Measurements from ENCODE around the gene SAMD11.
"Not testable (repeated sequence)": the region's sequence is repeated elsewhere in the genome, so short reads cannot be mapped to it uniquely, and the experiment has no call there.

The SAMD11 gene

GRCh38 chr1:890661-891060 is 33.1 kb upstream of the SAMD11 start:
- Histone ChIP-seq H3K4me2 (ENCODE audit: low read depth, low read length) (no peak overlapping the region), H3K9me2 (replicated peaks; ENCODE audit: insufficient read depth, low read length) (no peaks in the 10 kb centered on the region), H3F3A (ENCODE audit: insufficient read depth, low read length) (no peaks in the 10 kb centered on the region), H2AFZ (ENCODE audit: low read length) (no peak overlapping the region), H3K9ac (ENCODE audit: low read length) (no peak overlapping the region), H3K9me3 (replicated peaks; ENCODE audit: insufficient read depth, low read length) (no peaks in the 10 kb centered on the region), H3K79me2 (ENCODE audit: low read length) (no peaks in the 10 kb centered on the region), H3K4me3 (ENCODE audit: low read length) (no peak overlapping the region), H3K36me3 (replicated peaks; ENCODE audit: insufficient read depth, low read length) (no peaks in the 10 kb centered on the region), H3K4me1 (ENCODE audit: low read length) (no peaks in the 10 kb centered on the region), H4K20me1 (ENCODE audit: insufficient read depth, low read length) (no peaks in the 10 kb centered on the region), H3K27ac (ENCODE audit: low read length) (no peak overlapping the region), H3K27me3 (replicated peaks; ENCODE audit: insufficient read depth, low read length) (peaks cover 85% of the 10 kb centered on the region)
- TF ChIP-seq EZH2phosphoT487 (IDR thresholded peaks at IDR 0.05; ENCODE audit: low read length) (no peak), EZH2 (optimal IDR thresholded peaks at IDR 0.05; ENCODE audit: low read depth, low read length) (no peak), CTCF (IDR thresholded peaks at IDR 0.05; ENCODE audit: low read length) (no peak)
- DNase-seq = no peak

GRCh38 chr1:897226-897625 is 26.5 kb upstream of the SAMD11 start:
- H3F3A ChIP-seq (ENCODE audit: insufficient read depth, low read length) = no peaks in the 10 kb centered on the region
- H3K27me3 ChIP-seq (replicated peaks; ENCODE audit: insufficient read depth, low read length) = peaks cover 87% of the 10 kb centered on the region
- no peaks in the 10 kb centered on the region for H3K9me3 ChIP-seq (replicated peaks; ENCODE audit: insufficient read depth, low read length)
- no peak overlapping the region for H3K4me3 ChIP-seq (ENCODE audit: low read length)
- H2AFZ ChIP-seq (ENCODE audit: low read length) = no peak overlapping the region
- no peaks in the 10 kb centered on the region for H4K20me1 ChIP-seq (ENCODE audit: insufficient read depth, low read length)
- H3K27ac ChIP-seq (ENCODE audit: low read length) = no peak overlapping the region
- no peaks in the 10 kb centered on the region for H3K4me1 ChIP-seq (ENCODE audit: low read length)
- H3K9me2 ChIP-seq (replicated peaks; ENCODE audit: insufficient read depth, low read length) = no peaks in the 10 kb centered on the region
- no peak overlapping the region for H3K9ac ChIP-seq (ENCODE audit: low read length)
- no peak for DNase-seq
- H3K79me2 ChIP-seq (ENCODE audit: low read length) = no peaks in the 10 kb centered on the region
- no peak overlapping the region for H3K4me2 ChIP-seq (ENCODE audit: low read depth, low read length)
- TF ChIP-seq CTCF (IDR thresholded peaks at IDR 0.05; ENCODE audit: low read length) (no peak), EZH2phosphoT487 (IDR thresholded peaks at IDR 0.05; ENCODE audit: low read length) (no peak), EZH2 (optimal IDR thresholded peaks at IDR 0.05; ENCODE audit: low read depth, low read length) (no peak)
- H3K36me3 ChIP-seq (replicated peaks; ENCODE audit: insufficient read depth, low read length) = no peaks in the 10 kb centered on the region

GRCh38 chr1:897951-898350 is 25.8 kb upstream of the SAMD11 start:
- H3K27me3 ChIP-seq (replicated peaks; ENCODE audit: insufficient read depth, low read length) = peaks cover 88% of the 10 kb centered on the region
- H3K4me3 ChIP-seq (ENCODE audit: low read length); H3K79me2 ChIP-seq (ENCODE audit: low read length); H3K9ac ChIP-seq (ENCODE audit: low read length); H3K4me2 ChIP-seq (ENCODE audit: low read depth, low read length); H3K9me2 ChIP-seq (replicated peaks; ENCODE audit: insufficient read depth, low read length); H4K20me1 ChIP-seq (ENCODE audit: insufficient read depth, low read length); H3K36me3 ChIP-seq (replicated peaks; ENCODE audit: insufficient read depth, low read length); H3K4me1 ChIP-seq (ENCODE audit: low read length); DNase-seq; H3K27ac ChIP-seq (ENCODE audit: low read length); H3F3A ChIP-seq (ENCODE audit: insufficient read depth, low read length); H3K9me3 ChIP-seq (replicated peaks; ENCODE audit: insufficient read depth, low read length); H2AFZ ChIP-seq (ENCODE audit: low read length): not testable (repeated sequence)

GRCh38 chr1:899636-900317 is 23.9 kb upstream of the SAMD11 start:
- H3F3A ChIP-seq (ENCODE audit: insufficient read depth, low read length) = no peaks in the 10 kb centered on the region
- no peaks in the 10 kb centered on the region for H3K9me2 ChIP-seq (replicated peaks; ENCODE audit: insufficient read depth, low read length)
- no peak overlapping the region for H3K27ac ChIP-seq (ENCODE audit: low read length)
- H3K9ac ChIP-seq (ENCODE audit: low read length) = no peak overlapping the region
- DNase-seq = no peak
- H3K4me1 ChIP-seq (ENCODE audit: low read length) = no peaks in the 10 kb centered on the region
- no peaks in the 10 kb centered on the region for H3K36me3 ChIP-seq (replicated peaks; ENCODE audit: insufficient read depth, low read length)
- H3K4me2 ChIP-seq (ENCODE audit: low read depth, low read length) = no peak overlapping the region
- H2AFZ ChIP-seq (ENCODE audit: low read length) = no peak overlapping the region
- H3K27me3 ChIP-seq (replicated peaks; ENCODE audit: insufficient read depth, low read length) = peaks cover 87% of the 10 kb centered on the region
- TF ChIP-seq EZH2phosphoT487 (IDR thresholded peaks at IDR 0.05; ENCODE audit: low read length) (no peak), CTCF (IDR thresholded peaks at IDR 0.05; ENCODE audit: low read length) (no peak), EZH2 (optimal IDR thresholded peaks at IDR 0.05; ENCODE audit: low read depth, low read length) (no peak)
- no peak overlapping the region for H3K4me3 ChIP-seq (ENCODE audit: low read length)
- H3K9me3 ChIP-seq (replicated peaks; ENCODE audit: insufficient read depth, low read length) = no peaks in the 10 kb centered on the region
- H3K79me2 ChIP-seq (ENCODE audit: low read length) = no peaks in the 10 kb centered on the region
- H4K20me1 ChIP-seq (ENCODE audit: insufficient read depth, low read length) = no peaks in the 10 kb centered on the region
